GM12865 (cell line): ENCODE measurements around the gene KCNT1.

ENCODE experiments used
- DNase-seq: peaks from one replicate; pipeline ENCODE4 v3.0.0; 2010; ENCODE audit warnings: low read depth
- H3K4me3 ChIP-seq: 2 replicates; pipeline ENCODE4 v1.5.1; 2011; ENCODE audit warnings: mild to moderate bottlenecking, low read depth, low read length, control low read depth
- CTCF ChIP-seq: IDR thresholded peaks from 2 replicates; pipeline ENCODE4 v1.5.1; 2011; ENCODE audit warnings: low read length, control low read depth, low read depth, inconsistent platforms; ENCODE audit not compliant: insufficient read depth; ENCODE audit errors: missing control alignments

Gene KCNT1

DNA sequence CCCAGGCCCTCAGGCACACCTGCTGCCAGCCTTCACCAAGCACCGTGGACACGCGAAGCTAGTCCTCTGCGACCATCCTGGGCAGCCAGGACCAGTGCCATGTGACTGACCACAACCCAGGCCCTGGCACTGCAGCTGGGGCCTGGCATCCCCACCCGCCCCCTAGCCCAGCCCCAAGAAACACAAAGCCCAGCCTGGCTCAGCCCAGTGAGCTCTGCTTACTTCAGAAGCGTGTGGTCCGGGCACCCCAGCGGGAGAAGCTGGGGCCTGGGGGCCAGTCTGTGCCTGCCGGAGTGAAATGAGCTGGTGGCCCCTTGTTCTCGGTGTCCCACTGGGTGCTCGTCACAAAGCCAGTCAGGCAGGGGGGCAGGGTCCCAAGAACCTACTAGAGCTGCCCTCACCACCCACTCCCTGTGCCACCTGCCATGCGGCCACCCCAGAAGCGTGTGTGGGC, 87.9 kb downstream of the KCNT1 start:
- TF ChIP-seq CTCF, result no peak
- no peak for DNase-seq
- no peak overlapping the region for H3K4me3 ChIP-seq

GRCh38 chr9:135790356-135790755, 88.4 kb downstream of the KCNT1 start:
- DNase-seq, result no peak
- no peak for TF ChIP-seq CTCF
- H3K4me3 ChIP-seq, result no peak overlapping the region

- DNase-seq, result no peak
- H3K4me3 ChIP-seq, result no peak overlapping the region
- no peak for TF ChIP-seq CTCF
Observed at GRCh38 chr9:135790850-135791249, 88.9 kb downstream of the KCNT1 start.

DNA sequence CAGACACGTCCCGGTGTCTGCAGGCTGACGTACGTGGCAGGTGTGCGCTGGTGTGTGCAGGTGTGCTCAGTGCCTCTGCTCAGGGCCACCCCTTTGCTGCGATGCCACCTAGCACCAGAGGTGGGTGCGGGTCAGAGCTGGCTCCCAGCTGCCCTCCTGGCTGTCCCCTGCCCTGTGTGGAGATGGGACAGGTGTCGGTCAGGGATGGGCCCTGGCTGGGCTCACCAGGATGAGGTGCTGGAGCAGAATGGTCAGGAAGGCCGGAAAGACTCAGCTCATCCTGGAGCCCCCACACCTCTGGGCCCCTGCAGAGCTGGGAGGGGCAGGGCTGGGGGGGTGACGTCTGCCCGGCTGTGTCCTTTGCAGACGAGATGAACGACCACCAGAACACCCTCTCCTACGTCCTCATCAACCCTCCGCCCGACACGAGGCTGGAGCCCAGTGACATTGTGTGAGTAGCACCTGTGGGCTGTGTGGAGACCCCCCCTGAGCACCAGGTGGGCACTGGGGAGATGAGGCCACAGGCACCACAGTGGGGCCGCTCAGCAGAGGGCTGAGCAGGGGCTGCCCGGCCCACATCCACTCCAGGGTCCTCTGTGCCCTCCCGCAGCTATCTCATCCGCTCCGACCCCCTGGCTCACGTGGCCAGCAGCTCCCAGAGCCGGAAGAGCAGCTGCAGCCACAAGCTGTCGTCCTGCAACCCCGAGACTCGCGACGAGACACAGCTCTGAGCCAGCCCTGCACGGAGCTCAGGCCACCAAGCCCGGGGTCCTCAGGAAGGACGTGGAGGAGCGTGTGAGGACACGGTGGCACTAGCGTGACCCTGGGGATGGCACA, 89.7 kb downstream of the KCNT1 start:
- no peak for DNase-seq
- H3K4me3 ChIP-seq, result no peak overlapping the region
- no peak for TF ChIP-seq CTCF

DNA sequence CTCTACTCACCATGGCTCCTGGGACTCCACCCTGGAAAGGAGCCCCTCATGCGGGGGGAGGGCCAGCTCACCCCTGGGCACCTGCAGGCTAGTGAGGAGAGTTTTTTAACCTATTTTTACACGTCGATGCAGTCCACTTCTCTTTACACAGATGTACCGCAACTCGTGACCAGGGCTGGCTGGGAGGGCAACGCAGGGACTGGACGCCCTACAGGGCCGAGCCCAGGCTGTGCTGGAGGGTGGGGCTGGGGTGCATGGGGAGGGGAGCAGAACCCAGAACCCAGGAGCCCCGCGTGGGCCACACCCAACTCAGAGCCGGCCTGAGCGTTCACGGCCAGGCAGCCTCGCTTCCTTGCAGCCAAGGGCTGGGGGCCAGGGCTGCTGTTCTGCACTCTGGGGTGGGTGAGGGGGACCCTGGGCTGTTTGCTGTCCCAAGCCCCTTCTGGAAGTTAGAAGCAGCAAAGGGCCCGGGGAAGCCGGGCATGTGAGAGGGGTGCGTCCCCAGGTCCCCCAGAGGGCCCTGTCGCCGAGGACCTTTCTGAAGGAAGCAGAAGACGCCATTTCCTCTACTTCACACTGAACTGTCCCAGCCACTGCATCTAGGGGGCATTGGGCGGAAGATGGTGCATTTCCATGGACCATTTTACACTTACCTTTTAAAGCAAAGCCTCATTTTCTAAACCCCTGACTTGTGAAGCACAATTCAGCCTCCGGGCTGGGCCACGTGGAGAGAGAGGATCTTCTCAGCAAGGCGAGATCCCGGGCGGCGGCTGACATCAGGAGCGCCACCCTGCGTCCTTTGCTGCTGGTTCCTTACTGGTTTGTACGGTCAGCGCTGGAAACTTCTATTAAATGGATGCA, 90.5 kb downstream of the KCNT1 start:
- no peak for TF ChIP-seq CTCF
- DNase-seq, result no peak
- H3K4me3 ChIP-seq, result no peak overlapping the region

DNA sequence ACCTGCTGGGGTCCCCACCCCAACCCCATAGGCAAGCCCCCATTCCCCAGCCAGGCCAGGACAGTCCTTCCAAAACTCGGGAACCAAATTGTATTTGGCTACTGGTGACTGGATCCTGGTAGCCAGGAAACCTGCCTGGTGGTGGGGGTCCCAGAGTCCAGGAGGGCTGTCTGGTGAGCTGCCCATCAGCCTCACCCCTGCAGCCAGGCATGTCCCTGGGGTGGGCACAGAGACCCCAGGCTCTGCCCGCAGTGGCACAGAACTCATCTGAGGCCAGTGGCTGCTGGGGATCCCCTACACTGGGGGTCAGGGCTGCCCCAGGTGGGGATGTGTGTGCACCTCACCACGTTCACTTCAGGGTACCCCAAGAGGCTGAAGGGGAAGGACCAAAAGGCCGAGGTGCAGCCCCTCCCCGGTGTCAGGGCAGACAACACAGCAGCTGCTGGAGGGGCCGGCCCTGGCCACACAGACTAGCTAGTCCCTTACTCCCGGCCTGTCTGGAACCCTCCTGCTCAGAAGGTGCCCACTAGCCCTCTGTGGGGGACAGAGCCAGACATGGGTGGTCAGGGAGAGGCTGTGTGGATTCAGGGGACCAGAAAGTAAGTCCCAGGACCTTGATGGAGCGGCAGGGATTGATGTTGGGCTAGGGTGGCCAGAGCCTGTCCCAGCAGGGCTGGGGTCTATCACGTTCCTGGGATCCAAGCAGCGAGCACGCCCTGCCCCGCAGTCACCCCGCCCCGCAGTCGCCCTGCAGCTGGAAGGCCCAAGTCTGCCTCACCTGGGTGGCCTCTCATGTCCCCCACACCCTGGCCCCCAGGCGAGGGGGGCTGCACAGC, 91.5 kb downstream of the KCNT1 start:
- TF ChIP-seq CTCF, result no peak
- H3K4me3 ChIP-seq, result no peak overlapping the region
- no peak for DNase-seq
